HG03103 (cell line): ENCODE measurements around the gene CTXN1.
A peak's percentile ranks its signal among the peaks of the same experiment; 100 is the strongest.

Experiments used
- ATAC-seq: cut with Tn5 transposase; IDR thresholded peaks from one replicate; pipeline ENCODE4 v1.9.1; 2021; ENCODE audit warnings: low read depth; ENCODE audit not compliant: unreplicated experiment

The CTXN1 gene

GRCh38 chr19:7915250-7916102 lies 10.5 kb downstream of the CTXN1 start:
- no peak for ATAC-seq

- no peak for ATAC-seq
Observed at GRCh38 chr19:7914598-7915045, 11.3 kb downstream of the CTXN1 start, which contains the start of gene TGFBR3L. TSS of gene TGFBR3L (plus strand) at chr19:7914830.

DNA sequence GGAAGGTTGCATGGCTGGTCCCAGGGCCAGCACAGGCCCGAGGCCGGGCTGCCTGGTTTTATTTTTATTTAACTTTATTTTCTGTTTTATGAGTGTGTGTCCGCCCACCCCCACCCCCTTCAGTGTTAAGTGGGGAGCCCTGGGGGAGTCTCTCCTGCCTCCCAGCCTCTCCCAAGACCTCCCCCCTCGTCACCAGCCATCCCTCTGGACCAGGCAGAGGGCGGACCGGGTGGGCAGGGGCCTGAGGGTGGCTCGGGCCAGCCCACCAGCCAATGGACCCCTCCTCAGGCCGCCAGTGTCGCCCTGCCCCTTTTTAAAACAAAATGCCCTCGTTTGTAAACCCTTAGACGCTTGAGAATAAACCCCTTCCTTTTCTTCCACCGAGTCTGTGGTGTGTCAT lies 11.8 kb downstream of the CTXN1 start:
- ATAC-seq: no peak

GRCh38 chr19:7913652-7914051 lies 12.3 kb downstream of the CTXN1 start:
- no peak for ATAC-seq

DNA sequence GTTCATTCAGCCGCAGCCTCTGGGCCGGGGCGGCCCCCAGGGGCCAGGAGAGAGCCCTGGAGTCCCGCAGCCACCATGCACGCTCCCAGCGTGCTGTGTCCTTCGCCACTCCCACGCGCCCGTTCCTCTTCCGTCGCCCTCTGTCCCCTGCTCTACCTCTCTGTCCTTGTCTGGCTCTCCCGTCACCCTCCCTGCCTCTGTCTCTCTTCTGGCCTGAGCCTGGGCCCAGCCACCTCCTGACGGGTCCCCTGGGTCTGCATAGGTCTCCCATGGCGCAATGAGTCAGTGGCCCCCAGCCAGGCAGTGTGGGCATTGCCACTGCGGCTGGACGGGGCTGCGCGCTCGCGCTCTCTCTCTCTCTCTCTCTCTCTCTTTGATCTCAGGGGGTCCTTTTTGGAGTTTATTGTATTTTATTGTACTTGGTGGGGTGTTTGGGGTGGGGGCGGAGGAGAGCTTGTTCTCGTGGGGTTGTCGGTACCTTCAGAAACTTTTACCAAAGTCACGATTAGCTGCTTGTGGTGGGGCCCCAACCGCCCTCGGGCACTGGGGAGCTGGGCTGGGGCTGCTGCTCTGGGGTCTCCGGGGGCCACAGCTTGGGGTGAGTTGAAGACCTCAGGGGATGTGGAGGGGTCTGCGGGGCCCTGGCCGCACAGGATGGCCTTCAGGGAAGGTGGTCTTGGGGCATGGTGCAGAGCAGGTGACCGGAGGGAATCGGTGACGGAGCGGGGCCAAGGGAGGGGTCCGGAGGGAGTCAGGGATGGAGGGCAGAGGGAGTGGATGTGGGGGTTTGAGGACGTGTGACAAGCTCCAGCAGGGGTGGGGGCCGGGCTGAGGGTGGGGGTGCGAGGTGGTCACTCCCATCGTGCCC lies 13.0 kb downstream of the CTXN1 start:
- ATAC-seq: no peak

DNA sequence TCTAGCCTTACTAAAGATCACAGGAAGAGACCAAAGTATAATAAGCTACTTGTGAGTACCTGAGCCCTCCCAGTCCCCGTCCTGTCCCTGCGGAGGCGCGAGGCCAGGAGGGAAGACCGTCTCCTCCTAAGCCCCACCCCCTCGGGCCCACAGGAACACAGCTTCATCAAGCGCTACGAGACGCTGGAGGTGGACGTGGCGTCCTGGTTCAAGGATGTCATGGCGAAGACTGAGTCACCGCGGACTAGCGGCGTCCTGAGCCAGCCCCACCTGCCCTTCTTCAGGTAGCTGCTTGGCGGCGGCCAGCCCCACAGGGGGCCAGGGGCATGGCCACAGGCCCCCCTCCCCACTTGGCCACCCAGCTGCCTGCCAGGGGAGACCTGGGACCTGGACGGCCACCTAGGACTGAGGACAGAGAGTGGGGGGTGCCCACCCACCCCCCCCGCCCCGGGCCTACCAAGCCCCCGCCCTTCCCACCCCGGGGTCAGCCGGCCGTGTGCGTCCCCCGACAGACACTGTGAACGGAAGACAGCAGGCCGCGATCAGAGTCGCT lies 13.7 kb downstream of the CTXN1 start:
- no peak for ATAC-seq

GRCh38 chr19:7911508-7912143 lies 14.3 kb downstream of the CTXN1 start:
- no peak for ATAC-seq

GRCh38 chr19:7910321-7911161 lies 15.4 kb downstream of the CTXN1 start:
- no peak for ATAC-seq

- no peak for ATAC-seq
Observed at GRCh38 chr19:7909471-7910067, 16.4 kb downstream of the CTXN1 start.

DNA sequence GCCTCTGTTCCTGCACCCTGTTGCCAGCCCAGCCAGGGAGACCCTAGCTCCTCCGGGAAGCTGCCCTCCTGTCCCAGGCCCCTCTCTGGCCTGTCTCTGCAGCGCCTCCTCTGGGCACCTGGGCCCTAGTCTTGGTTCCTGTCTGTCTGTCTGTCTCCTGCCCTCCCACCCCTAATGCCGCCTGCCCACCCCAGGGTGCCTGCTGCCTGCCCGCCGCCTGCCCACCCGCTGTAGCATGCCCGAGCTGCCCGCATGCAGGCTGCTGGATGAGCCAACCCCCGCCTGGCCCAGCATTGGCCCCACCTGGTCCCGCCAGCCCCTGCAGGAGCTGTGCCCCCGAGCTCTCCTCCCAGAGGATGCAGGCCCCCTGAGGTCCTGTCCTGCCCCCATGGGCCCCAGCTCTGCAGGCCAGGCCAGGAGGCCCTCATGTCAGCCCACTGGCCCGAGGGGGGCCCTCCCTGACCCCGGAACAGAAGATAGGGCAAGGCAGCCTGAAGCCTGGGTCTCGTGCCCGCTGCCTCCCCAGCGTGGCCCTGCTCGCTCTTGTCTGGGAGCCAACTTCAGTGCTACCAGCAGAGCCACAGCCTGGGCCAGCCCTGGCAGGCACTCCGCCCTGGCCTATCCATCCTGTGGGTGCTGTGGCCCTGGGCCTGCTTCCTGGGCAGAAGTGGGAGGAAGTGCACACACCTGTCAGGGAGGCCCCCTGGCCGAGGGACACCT lies 17.0 kb downstream of the CTXN1 start:
- ATAC-seq: no peak

- no peak for ATAC-seq
Observed at GRCh38 chr19:7908078-7908699, 17.7 kb downstream of the CTXN1 start.

DNA sequence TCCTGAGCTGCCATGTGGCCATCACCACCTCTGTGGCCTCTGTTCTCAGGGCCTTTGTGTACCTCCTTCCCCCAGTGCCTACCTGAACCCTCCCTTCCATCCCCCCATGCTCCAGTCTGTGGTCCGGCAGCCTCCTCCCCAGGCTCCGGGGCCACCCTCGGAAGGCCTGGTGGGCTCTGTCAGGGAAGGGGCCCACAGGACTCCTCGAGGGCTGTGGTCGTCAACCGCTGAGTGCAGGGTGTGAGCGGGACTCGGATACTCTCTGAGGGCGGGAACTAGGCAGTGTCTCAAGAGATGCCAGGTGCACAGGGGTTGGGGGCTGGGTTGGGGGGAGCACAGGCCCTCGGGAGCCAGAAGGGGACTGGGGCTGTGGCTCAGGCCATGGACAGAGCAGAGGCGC lies 18.4 kb downstream of the CTXN1 start:
- ATAC-seq: no peak

DNA sequence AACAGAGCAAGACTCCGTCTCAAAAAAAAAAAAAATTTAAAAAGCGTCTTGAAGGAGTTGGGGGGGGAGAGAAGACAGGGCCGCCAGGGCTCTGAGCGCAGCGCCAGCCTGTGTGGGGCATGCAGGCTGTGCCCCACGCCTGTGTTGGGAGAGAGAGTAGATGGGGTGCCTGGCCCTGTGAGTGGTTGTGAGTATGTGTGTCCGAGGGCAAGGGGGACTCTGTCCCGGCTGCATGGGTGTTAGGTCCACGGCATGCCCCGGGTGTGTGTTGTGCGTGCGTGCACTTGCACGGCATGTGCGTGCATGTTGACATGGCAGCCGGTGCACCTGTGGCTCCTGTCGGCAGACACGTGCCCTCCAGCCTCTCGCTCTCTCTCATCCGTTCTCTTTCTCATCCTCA lies 18.8 kb downstream of the CTXN1 start:
- ATAC-seq: no peak

GRCh38 chr19:7905859-7906258 lies 20.1 kb downstream of the CTXN1 start:
- ATAC-seq: no peak

DNA sequence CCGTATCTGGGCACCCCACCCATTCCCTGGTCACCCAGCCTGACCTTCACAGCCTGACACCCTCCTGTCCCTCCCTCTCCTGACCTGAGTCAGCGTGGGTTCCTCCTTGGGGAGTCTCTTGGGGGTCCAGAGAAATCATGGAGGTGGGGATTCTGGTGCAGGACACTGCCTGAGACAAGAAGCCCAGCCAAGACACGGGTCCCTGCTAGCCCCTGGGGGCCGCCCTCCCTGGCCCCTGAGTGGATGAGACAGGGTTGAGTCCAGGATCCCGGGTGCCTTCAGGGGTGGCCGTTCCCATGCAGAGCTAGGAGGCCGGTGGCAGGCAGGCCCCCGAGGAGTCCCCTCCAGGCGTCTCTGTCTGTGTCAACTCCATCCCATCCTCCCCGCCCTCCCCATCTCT lies 20.7 kb downstream of the CTXN1 start:
- ATAC-seq: no peak

- ATAC-seq: peak; percentile 22
Observed at GRCh38 chr19:7904074-7905020, 21.6 kb downstream of the CTXN1 start.
